ENCODE data around the gene ARRDC5. TPM values are rescaled to one million over a fixed set of nuclear protein-coding genes. Genes with fewer than 3 reads are reported as not detected.

The ARRDC5 gene
- total and polyA plus RNA-seq, 2 of the 13 experiments (the other 11 are each of a cell fraction or from before 2014, with no cell fraction given): not detected

- TF ChIP-seq, protein P1, sequence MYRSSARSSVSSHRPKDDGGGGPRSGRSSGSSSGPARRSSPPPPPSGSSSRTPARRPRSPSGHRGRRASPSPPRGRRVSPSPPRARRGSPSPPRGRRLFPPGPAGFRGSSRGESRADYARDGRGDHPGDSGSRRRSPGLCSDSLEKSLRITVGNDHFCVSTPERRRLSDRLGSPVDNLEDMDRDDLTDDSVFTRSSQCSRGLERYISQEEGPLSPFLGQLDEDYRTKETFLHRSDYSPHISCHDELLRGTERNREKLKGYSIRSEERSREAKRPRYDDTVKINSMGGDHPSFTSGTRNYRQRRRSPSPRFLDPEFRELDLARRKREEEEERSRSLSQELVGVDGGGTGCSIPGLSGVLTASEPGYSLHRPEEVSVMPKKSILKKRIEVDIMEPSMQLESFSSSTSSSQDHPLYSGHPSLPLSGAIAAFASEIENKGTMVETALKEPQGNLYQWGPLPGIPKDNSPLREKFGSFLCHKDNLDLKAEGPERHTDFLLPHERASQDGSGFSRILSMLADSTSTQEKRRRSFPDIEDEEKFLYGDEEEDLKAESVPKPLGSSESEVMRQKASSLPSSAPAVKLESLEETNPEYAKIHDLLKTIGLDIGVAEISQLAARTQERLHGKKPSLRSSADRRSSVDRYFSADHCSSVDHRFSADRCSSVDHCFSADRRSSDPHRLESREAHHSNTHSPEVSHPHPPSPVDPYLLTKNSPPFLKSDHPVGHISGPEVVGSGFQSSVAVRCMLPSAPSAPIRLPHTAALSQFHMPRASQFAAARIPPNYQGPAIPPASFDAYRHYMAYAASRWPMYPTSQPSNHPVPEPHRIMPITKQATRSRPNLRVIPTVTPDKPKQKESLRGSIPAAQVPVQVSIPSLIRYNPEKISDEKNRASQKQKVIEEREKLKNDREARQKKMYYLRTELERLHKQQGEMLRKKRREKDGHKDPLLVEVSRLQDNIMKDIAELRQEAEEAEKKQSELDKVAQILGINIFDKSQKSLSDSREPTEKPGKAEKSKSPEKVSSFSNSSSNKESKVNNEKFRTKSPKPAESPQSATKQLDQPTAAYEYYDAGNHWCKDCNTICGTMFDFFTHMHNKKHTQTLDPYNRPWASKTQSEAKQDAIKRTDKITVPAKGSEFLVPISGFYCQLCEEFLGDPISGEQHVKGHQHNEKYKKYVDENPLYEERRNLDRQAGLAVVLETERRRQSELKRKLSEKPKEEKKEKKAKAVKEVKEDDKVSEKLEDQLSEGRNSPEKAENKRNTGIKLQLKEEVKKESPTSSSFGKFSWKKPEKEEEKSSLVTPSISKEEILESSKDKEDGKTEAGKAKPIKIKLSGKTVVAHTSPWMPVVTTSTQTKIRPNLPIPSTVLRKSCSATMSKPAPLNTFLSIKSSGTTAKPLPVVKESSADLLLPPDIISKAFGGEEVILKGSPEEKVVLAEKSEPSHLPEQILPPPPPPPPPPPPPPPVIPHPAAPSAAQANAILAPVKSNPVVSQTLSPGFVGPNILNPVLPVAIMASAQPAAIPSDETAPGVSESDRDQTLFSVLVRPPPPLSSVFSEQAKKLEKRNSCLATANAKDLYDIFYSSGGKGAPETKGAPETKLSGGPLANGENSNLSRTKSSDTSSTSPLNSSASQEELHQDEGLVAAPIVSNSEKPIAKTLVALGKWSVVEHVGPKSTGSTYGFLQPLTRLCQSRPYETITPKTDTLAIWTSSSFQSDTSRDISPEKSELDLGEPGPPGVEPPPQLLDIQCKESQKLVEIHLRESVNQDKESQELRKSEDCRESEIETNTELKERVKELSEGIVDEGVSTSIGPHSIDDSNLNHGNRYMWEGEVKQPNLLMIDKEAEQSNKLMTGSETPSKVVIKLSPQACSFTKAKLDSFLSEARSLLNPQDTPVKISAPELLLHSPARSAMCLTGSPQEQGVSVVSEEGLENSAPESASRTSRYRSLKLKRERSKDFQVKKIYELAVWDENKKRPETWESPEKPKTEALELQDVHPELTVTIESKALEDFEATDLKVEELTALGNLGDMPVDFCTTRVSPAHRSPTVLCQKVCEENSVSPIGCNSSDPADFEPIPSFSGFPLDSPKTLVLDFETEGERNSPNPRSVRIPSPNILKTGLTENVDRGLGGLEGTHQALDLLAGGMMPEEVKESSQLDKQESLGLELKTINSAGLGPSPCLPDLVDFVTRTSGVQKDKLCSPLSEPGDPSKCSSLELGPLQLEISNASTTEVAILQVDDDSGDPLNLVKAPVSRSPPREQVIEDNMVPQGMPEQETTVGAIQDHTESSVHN (CRISPR knock-in tag; IDR thresholded peaks at IDR 0.05): no peak
- TF ChIP-seq ZNF598 (CRISPR knock-in tag; IDR thresholded peaks at IDR 0.05; ENCODE audit: borderline replicate concordance) (no peak), ZNF121 (CRISPR knock-in tag; IDR thresholded peaks at IDR 0.05) (0 out of 2 replicates have a peak, but pooled peaks have one; percentile 62), ZNF350 (CRISPR knock-in tag; IDR thresholded peaks at IDR 0.05; ENCODE audit: borderline replicate concordance, low read depth) (no peak), ZNF597 (CRISPR knock-in tag; IDR thresholded peaks at IDR 0.05) (no peak), SP1 (IDR thresholded peaks at IDR 0.05) (no peak), SP1 (CRISPR knock-in tag; IDR thresholded peaks at IDR 0.05) (no peak), HMG20A (CRISPR knock-in tag; IDR thresholded peaks at IDR 0.05; ENCODE audit: borderline replicate concordance) (no peak), PBX2 (CRISPR knock-in tag; IDR thresholded peaks at IDR 0.05) (no peak), ZNF768 (CRISPR knock-in tag; IDR thresholded peaks at IDR 0.05) (no peak; the same call in 1 of the 2 replicates), ZNF883 (CRISPR knock-in tag; IDR thresholded peaks at IDR 0.05; ENCODE audit: not compliant biosample characterization) (no peak), MAX (IDR thresholded peaks at IDR 0.05) (peak; percentile 54; the same call in 1 of the 2 replicates)
- TF ChIP-seq, protein P2, sequence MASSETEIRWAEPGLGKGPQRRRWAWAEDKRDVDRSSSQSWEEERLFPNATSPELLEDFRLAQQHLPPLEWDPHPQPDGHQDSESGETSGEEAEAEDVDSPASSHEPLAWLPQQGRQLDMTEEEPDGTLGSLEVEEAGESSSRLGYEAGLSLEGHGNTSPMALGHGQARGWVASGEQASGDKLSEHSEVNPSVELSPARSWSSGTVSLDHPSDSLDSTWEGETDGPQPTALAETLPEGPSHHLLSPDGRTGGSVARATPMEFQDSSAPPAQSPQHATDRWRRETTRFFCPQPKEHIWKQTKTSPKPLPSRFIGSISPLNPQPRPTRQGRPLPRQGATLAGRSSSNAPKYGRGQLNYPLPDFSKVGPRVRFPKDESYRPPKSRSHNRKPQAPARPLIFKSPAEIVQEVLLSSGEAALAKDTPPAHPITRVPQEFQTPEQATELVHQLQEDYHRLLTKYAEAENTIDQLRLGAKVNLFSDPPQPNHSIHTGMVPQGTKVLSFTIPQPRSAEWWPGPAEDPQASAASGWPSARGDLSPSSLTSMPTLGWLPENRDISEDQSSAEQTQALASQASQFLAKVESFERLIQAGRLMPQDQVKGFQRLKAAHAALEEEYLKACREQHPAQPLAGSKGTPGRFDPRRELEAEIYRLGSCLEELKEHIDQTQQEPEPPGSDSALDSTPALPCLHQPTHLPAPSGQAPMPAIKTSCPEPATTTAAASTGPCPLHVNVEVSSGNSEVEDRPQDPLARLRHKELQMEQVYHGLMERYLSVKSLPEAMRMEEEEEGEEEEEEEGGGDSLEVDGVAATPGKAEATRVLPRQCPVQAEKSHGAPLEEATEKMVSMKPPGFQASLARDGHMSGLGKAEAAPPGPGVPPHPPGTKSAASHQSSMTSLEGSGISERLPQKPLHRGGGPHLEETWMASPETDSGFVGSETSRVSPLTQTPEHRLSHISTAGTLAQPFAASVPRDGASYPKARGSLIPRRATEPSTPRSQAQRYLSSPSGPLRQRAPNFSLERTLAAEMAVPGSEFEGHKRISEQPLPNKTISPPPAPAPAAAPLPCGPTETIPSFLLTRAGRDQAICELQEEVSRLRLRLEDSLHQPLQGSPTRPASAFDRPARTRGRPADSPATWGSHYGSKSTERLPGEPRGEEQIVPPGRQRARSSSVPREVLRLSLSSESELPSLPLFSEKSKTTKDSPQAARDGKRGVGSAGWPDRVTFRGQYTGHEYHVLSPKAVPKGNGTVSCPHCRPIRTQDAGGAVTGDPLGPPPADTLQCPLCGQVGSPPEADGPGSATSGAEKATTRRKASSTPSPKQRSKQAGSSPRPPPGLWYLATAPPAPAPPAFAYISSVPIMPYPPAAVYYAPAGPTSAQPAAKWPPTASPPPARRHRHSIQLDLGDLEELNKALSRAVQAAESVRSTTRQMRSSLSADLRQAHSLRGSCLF (CRISPR knock-in tag; IDR thresholded peaks at IDR 0.05; ENCODE audit: borderline replicate concordance): no peak
These were observed 51.0 kb downstream of the ARRDC5 start (continued) for GRCh38 chr19:4851551-4852290.
